GM18526 (cell line): ENCODE results near the gene LMLN.

Experiments
- POLR2A ChIP-seq: IDR thresholded peaks from 3 replicates; pipeline ENCODE4 v1.6.1; 2011; ENCODE audit not compliant: insufficient read length; ENCODE audit errors: extremely low read depth

Gene LMLN

GRCh38 chr3:197953881-197954280 is 6.1 kb upstream of the LMLN start:
- TF ChIP-seq POLR2A = no peak

GRCh38 chr3:197955892-197956477 is 4.0 kb upstream of the LMLN start:
- TF ChIP-seq POLR2A = no peak

GRCh38 chr3:197956626-197956988 is 3.4 kb upstream of the LMLN start:
- no peak for TF ChIP-seq POLR2A

GRCh38 chr3:197957790-197958133 is 2.3 kb upstream of the LMLN start:
- no peak for TF ChIP-seq POLR2A

- TF ChIP-seq POLR2A = no peak
These were observed 1.7 kb upstream of the LMLN start for GRCh38 chr3:197958346-197958745.

- no peak for TF ChIP-seq POLR2A
These were observed 522 bp upstream of the LMLN start for GRCh38 chr3:197959500-197959890.

- no peak for TF ChIP-seq POLR2A
These were observed 921 bp downstream of the LMLN start for GRCh38 chr3:197960694-197961581.

GRCh38 chr3:197961582-197961945 is 1.5 kb downstream of the LMLN start:
- TF ChIP-seq POLR2A = no peak

- TF ChIP-seq POLR2A = no peak
These were observed 3.1 kb downstream of the LMLN start for GRCh38 chr3:197963019-197963637.

GRCh38 chr3:197970588-197970987 is 10.6 kb downstream of the LMLN start:
- TF ChIP-seq POLR2A = no peak

GRCh38 chr3:197974016-197974415 is 14.0 kb downstream of the LMLN start:
- no peak for TF ChIP-seq POLR2A

GRCh38 chr3:197975311-197975710 is 15.3 kb downstream of the LMLN start:
- TF ChIP-seq POLR2A = no peak

- TF ChIP-seq POLR2A = no peak
These were observed 23.1 kb downstream of the LMLN start for GRCh38 chr3:197983076-197983475.

GRCh38 chr3:197989651-197990050 is 29.6 kb downstream of the LMLN start:
- no peak for TF ChIP-seq POLR2A

GRCh38 chr3:197994736-197995135 is 34.7 kb downstream of the LMLN start:
- TF ChIP-seq POLR2A = no peak

- TF ChIP-seq POLR2A = no peak
These were observed 36.8 kb downstream of the LMLN start for GRCh38 chr3:197996855-197997254.

GRCh38 chr3:197997936-197998335 is 37.9 kb downstream of the LMLN start:
- no peak for TF ChIP-seq POLR2A

- no peak for TF ChIP-seq POLR2A
These were observed 57.1 kb downstream of the LMLN start for GRCh38 chr3:198017090-198017489.
